GM23338 (cell line): Measurements from ENCODE around the gene GPHN. TPM values are rescaled to one million over a fixed set of nuclear protein-coding genes. Genes with fewer than 3 reads are reported as not detected.

ENCODE experiments used
- ATAC-seq: fragments of 200-7000 bp; cut with Tn5 transposase; 3 replicates; pipeline ENCODE4 v1.9.1; 2020
- DNase-seq: peaks from one replicate; pipeline ENCODE4 v3.0.0-alpha.2; 2015; ENCODE audit warnings: low spot score
- H2AFZ ChIP-seq: fragments of 200-600 bp; sonication (generic); 2 replicates; pipeline ENCODE4 v1.8.0; 2016; ENCODE audit warnings: antibody characterized with exemption, mild to moderate bottlenecking, moderate library complexity
- H3F3A ChIP-seq: fragments of 200-600 bp; sonication (generic); replicated peaks from 2 replicates; pipeline ENCODE4 v1.8.0; 2017; ENCODE audit warnings: antibody characterized with exemption, mixed run types, low read depth
- H3K27ac ChIP-seq: fragments of 200-600 bp; sonication (generic); 2 replicates; pipeline ENCODE4 v1.6.1; 2016; ENCODE audit warnings: low read depth
- H3K27me3 ChIP-seq: fragments of 200-600 bp; sonication (generic); 2 replicates; pipeline ENCODE4 v1.8.0; 2016; ENCODE audit warnings: mild to moderate bottlenecking, mixed run types, moderate library complexity; ENCODE audit not compliant: insufficient read depth
- H3K36me3 ChIP-seq: fragments of 200-600 bp; sonication (generic); 2 replicates; pipeline ENCODE4 v1.8.0; 2016; ENCODE audit warnings: mild to moderate bottlenecking; ENCODE audit not compliant: insufficient read depth
- H3K4me1 ChIP-seq: fragments of 200-600 bp; sonication (generic); 2 replicates; pipeline ENCODE4 v1.8.0; 2016; ENCODE audit warnings: mild to moderate bottlenecking, moderate library complexity; ENCODE audit not compliant: insufficient read depth
- H3K4me2 ChIP-seq: fragments of 200-600 bp; sonication (generic); 2 replicates; pipeline ENCODE4 v1.7.1; 2017; ENCODE audit warnings: mixed run types
- H3K4me3 ChIP-seq: fragments of 200-600 bp; sonication (generic); 2 replicates; pipeline ENCODE4 v1.6.1; 2016; ENCODE audit warnings: mixed run types
- H3K79me2 ChIP-seq: fragments of 200-600 bp; sonication (generic); replicated peaks from 2 replicates; pipeline ENCODE4 v1.8.0; 2017; ENCODE audit warnings: mild to moderate bottlenecking; ENCODE audit not compliant: insufficient read depth
- H3K9me2 ChIP-seq: fragments of 200-600 bp; sonication (generic); 2 replicates; pipeline ENCODE4 v1.8.0; 2017; ENCODE audit not compliant: insufficient read depth
- H4K20me1 ChIP-seq: fragments of 200-600 bp; sonication (generic); replicated peaks from 2 replicates; pipeline ENCODE4 v1.8.0; 2017; ENCODE audit warnings: mild to moderate bottlenecking; ENCODE audit not compliant: insufficient read depth
- H3K27ac Mint-ChIP-seq: 2 replicates; pipeline ENCODE4 v1.8.0; 2020; ENCODE audit warnings: inconsistent platforms, mild to moderate bottlenecking, moderate library complexity, mixed read lengths
- H3K27me3 Mint-ChIP-seq: 3 replicates; pipeline ENCODE4 v1.8.0; 2022; ENCODE audit warnings: low read depth, mild to moderate bottlenecking, moderate library complexity, mixed read lengths, inconsistent platforms; ENCODE audit not compliant: insufficient read depth, poor library complexity
- H3K36me3 Mint-ChIP-seq: 3 replicates; pipeline ENCODE4 v1.8.0; 2021; ENCODE audit warnings: low read depth, mild to moderate bottlenecking, inconsistent platforms, moderate library complexity, mixed read lengths
- H3K4me1 Mint-ChIP-seq: 3 replicates; pipeline ENCODE4 v1.8.0; 2020; ENCODE audit warnings: mild to moderate bottlenecking, inconsistent platforms, mixed read lengths
- H3K4me3 Mint-ChIP-seq: 3 replicates; pipeline ENCODE4 v1.8.0; 2021; ENCODE audit warnings: moderate library complexity, mild to moderate bottlenecking, inconsistent platforms, mixed read lengths
- H3K9me3 Mint-ChIP-seq: 3 replicates; pipeline ENCODE4 v1.8.0; 2020; ENCODE audit warnings: moderate library complexity, mild to moderate bottlenecking, inconsistent platforms, mixed read lengths
- CREB1 ChIP-seq: fragments of 250-450 bp; sonication (Bioruptor Pico); IDR thresholded peaks from 2 replicates; pipeline ENCODE4 v1.5.0; 2020; ENCODE audit warnings: low read depth, mild to moderate bottlenecking, moderate library complexity
- EZH2 ChIP-seq: fragments of 200-600 bp; sonication (generic); IDR thresholded peaks from one replicate; pipeline ENCODE4 v1.8.0; 2017; ENCODE audit warnings: antibody characterized with exemption, mild to moderate bottlenecking, low read depth; ENCODE audit not compliant: unreplicated experiment
- EZH2phosphoT487 ChIP-seq: fragments of 200-600 bp; sonication (generic); IDR thresholded peaks from one replicate; pipeline ENCODE4 v1.8.1; 2018; ENCODE audit warnings: antibody characterized with exemption; ENCODE audit not compliant: unreplicated experiment
- JUNB ChIP-seq: IDR thresholded peaks from one replicate; pipeline ENCODE4 v1.6.1; 2016; ENCODE audit warnings: antibody characterized with exemption; ENCODE audit not compliant: unreplicated experiment
- NANOG ChIP-seq: IDR thresholded peaks from 2 replicates; pipeline ENCODE4 v1.6.1; 2016; ENCODE audit warnings: antibody characterized with exemption, borderline replicate concordance
- POLR2AphosphoS5 ChIP-seq: IDR thresholded peaks from 2 replicates; pipeline ENCODE4 v1.6.1; 2016; ENCODE audit warnings: antibody characterized with exemption, low read depth
- STAT1 ChIP-seq: IDR thresholded peaks from one replicate; pipeline ENCODE4 v1.6.1; 2016; ENCODE audit warnings: antibody characterized with exemption; ENCODE audit not compliant: unreplicated experiment
- ZNF114 ChIP-seq: fragments of 250-450 bp; sonication (Bioruptor Pico); IDR thresholded peaks from 2 replicates; pipeline ENCODE4 v1.5.0; 2020; ENCODE audit warnings: mild to moderate bottlenecking, moderate library complexity
- ZNF331 ChIP-seq: fragments of 250-450 bp; sonication (Bioruptor Pico); IDR thresholded peaks from 2 replicates; pipeline ENCODE4 v1.5.0; 2020; ENCODE audit warnings: low read depth, mild to moderate bottlenecking, moderate library complexity
- polyA plus RNA-seq: library from polyadenylated mRNA; unstranded; fragments of >200 nt; fragmentation: Nextera tagmentation; extraction: Ambion mirVana; gene quantifications from 2 replicates; pipeline ENCODE4 v1.2.1, GENCODE V29; 2016
- total RNA-seq: library from RNA; depleted of rRNA; stranded (reverse); fragments of >200 nt; shearing (Covaris generic); gene quantifications from 2 replicates; pipeline ENCODE4 v1.2.3, GENCODE V29; 2014
- TF ChIP-seq, protein P1 (sequence below): IDR thresholded peaks from 2 replicates; pipeline ENCODE4 v1.6.1; 2016; ENCODE audit warnings: antibody characterized with exemption
- TF ChIP-seq, protein P2 (sequence below): IDR thresholded peaks from one replicate; pipeline ENCODE4 v1.6.1; 2018; ENCODE audit warnings: antibody characterized with exemption; ENCODE audit not compliant: unreplicated experiment
- TF ChIP-seq, protein P3 (sequence below): fragments of 250-450 bp; sonication (Bioruptor Pico); IDR thresholded peaks from 2 replicates; pipeline ENCODE4 v1.5.0; 2020; ENCODE audit warnings: mild to moderate bottlenecking, moderate library complexity
- TF ChIP-seq, protein P4 (sequence below), 2 experiments: fragments of 200-600 bp in 1 of 2; sonication (generic) in 1 of 2; conservative IDR thresholded peaks; 2 replicates each; pipeline versions ENCODE4 v1.5.1 to v1.6.1; 2016 to 2017; ENCODE audit warnings: antibody characterized with exemption in 2 of 2, low read depth in 2 of 2, mild to moderate bottlenecking in 2 of 2, moderate library complexity in 1 of 2

Gene GPHN
- total and polyA plus RNA-seq, 2 experiments from 2014 or later, result 17.6 to 20.6 TPM

DNA sequence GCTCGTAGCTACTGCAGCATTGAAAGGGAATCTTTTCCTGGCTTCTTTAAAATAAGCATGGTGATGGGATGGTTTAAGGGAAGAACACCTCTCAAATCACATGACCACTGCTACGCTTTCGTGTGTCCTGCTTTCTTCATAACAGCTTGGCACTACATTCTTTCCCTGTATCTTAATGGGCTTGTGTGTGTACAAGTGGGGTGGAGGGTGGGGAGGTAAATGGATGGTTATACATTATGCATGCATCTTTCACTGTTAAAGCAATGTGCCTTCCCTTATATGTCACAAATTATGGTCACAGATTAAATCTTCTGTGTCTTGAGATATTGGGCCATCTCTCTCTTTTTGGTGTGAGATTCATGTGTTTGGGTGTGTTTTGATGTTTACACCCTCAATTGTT, 511.8 kb downstream of the GPHN start:
- H3K4me3 Mint-ChIP-seq, result no peak overlapping the region
- no peak for ATAC-seq

More for the DNA sequence above, 511.8 kb downstream of the GPHN start:
- Histone ChIP-seq H3K36me3 (no peaks in the 10 kb centered on the region), H3K4me1 (no peaks in the 10 kb centered on the region; the same call in 1 of the 2 replicates), H3K79me2 (no peaks in the 10 kb centered on the region), H4K20me1 (no peaks in the 10 kb centered on the region), H3K9me2 (0 out of 2 replicates have a peak, but pooled peaks cover 2% of the 10 kb centered on the region), H2AFZ (no peak overlapping the region), H3K4me2 (no peak overlapping the region), H3F3A (no peaks in the 10 kb centered on the region), H3K27ac (no peak overlapping the region), H3K4me3 (no peak overlapping the region), H3K27me3 (no peaks in the 10 kb centered on the region)
- H3K4me1 Mint-ChIP-seq, result no peaks in the 10 kb centered on the region
- H3K36me3 Mint-ChIP-seq, result peaks cover 10% of the 10 kb centered on the region; the same call in 2 of the 3 replicates
- H3K27me3 Mint-ChIP-seq, result no peaks in the 10 kb centered on the region
- DNase-seq, result peak; percentile 2
- peaks cover 6% of the 10 kb centered on the region; the same call in 2 of the 3 replicates for H3K9me3 Mint-ChIP-seq
- H3K27ac Mint-ChIP-seq, result no peak overlapping the region
- TF ChIP-seq ZNF114 (no peak), EZH2phosphoT487 (no peak), NANOG (no peak), STAT1 (no peak), EZH2 (no peak), CREB1 (CRISPR knock-in tag) (no peak), POLR2AphosphoS5 (no peak), ZNF331 (CRISPR knock-in tag) (no peak), JUNB (no peak)
- TF ChIP-seq, protein P1, sequence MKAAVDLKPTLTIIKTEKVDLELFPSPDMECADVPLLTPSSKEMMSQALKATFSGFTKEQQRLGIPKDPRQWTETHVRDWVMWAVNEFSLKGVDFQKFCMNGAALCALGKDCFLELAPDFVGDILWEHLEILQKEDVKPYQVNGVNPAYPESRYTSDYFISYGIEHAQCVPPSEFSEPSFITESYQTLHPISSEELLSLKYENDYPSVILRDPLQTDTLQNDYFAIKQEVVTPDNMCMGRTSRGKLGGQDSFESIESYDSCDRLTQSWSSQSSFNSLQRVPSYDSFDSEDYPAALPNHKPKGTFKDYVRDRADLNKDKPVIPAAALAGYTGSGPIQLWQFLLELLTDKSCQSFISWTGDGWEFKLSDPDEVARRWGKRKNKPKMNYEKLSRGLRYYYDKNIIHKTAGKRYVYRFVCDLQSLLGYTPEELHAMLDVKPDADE, result no peak
- TF ChIP-seq, protein P2, sequence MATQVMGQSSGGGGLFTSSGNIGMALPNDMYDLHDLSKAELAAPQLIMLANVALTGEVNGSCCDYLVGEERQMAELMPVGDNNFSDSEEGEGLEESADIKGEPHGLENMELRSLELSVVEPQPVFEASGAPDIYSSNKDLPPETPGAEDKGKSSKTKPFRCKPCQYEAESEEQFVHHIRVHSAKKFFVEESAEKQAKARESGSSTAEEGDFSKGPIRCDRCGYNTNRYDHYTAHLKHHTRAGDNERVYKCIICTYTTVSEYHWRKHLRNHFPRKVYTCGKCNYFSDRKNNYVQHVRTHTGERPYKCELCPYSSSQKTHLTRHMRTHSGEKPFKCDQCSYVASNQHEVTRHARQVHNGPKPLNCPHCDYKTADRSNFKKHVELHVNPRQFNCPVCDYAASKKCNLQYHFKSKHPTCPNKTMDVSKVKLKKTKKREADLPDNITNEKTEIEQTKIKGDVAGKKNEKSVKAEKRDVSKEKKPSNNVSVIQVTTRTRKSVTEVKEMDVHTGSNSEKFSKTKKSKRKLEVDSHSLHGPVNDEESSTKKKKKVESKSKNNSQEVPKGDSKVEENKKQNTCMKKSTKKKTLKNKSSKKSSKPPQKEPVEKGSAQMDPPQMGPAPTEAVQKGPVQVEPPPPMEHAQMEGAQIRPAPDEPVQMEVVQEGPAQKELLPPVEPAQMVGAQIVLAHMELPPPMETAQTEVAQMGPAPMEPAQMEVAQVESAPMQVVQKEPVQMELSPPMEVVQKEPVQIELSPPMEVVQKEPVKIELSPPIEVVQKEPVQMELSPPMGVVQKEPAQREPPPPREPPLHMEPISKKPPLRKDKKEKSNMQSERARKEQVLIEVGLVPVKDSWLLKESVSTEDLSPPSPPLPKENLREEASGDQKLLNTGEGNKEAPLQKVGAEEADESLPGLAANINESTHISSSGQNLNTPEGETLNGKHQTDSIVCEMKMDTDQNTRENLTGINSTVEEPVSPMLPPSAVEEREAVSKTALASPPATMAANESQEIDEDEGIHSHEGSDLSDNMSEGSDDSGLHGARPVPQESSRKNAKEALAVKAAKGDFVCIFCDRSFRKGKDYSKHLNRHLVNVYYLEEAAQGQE, result no peak
- TF ChIP-seq, protein P3, sequence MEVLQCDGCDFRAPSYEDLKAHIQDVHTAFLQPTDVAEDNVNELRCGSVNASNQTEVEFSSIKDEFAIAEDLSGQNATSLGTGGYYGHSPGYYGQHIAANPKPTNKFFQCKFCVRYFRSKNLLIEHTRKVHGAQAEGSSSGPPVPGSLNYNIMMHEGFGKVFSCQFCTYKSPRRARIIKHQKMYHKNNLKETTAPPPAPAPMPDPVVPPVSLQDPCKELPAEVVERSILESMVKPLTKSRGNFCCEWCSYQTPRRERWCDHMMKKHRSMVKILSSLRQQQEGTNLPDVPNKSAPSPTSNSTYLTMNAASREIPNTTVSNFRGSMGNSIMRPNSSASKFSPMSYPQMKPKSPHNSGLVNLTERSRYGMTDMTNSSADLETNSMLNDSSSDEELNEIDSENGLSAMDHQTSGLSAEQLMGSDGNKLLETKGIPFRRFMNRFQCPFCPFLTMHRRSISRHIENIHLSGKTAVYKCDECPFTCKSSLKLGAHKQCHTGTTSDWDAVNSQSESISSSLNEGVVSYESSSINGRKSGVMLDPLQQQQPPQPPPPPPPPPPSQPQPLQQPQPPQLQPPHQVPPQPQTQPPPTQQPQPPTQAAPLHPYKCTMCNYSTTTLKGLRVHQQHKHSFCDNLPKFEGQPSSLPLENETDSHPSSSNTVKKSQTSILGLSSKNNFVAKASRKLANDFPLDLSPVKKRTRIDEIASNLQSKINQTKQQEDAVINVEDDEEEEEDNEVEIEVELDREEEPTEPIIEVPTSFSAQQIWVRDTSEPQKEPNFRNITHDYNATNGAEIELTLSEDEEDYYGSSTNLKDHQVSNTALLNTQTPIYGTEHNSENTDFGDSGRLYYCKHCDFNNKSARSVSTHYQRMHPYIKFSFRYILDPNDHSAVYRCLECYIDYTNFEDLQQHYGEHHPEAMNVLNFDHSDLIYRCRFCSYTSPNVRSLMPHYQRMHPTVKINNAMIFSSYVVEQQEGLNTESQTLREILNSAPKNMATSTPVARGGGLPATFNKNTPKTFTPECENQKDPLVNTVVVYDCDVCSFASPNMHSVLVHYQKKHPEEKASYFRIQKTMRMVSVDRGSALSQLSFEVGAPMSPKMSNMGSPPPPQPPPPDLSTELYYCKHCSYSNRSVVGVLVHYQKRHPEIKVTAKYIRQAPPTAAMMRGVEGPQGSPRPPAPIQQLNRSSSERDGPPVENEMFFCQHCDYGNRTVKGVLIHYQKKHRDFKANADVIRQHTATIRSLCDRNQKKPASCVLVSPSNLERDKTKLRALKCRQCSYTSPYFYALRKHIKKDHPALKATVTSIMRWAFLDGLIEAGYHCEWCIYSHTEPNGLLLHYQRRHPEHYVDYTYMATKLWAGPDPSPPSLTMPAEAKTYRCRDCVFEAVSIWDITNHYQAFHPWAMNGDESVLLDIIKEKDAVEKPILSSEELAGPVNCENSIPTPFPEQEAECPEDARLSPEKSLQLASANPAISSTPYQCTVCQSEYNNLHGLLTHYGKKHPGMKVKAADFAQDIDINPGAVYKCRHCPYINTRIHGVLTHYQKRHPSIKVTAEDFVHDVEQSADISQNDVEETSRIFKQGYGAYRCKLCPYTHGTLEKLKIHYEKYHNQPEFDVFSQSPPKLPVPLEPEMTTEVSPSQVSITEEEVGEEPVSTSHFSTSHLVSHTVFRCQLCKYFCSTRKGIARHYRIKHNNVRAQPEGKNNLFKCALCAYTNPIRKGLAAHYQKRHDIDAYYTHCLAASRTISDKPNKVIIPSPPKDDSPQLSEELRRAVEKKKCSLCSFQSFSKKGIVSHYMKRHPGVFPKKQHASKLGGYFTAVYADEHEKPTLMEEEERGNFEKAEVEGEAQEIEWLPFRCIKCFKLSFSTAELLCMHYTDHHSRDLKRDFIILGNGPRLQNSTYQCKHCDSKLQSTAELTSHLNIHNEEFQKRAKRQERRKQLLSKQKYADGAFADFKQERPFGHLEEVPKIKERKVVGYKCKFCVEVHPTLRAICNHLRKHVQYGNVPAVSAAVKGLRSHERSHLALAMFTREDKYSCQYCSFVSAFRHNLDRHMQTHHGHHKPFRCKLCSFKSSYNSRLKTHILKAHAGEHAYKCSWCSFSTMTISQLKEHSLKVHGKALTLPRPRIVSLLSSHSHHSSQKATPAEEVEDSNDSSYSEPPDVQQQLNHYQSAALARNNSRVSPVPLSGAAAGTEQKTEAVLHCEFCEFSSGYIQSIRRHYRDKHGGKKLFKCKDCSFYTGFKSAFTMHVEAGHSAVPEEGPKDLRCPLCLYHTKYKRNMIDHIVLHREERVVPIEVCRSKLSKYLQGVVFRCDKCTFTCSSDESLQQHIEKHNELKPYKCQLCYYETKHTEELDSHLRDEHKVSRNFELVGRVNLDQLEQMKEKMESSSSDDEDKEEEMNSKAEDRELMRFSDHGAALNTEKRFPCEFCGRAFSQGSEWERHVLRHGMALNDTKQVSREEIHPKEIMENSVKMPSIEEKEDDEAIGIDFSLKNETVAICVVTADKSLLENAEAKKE (CRISPR knock-in tag), result no peak
- TF ChIP-seq, protein P4, sequence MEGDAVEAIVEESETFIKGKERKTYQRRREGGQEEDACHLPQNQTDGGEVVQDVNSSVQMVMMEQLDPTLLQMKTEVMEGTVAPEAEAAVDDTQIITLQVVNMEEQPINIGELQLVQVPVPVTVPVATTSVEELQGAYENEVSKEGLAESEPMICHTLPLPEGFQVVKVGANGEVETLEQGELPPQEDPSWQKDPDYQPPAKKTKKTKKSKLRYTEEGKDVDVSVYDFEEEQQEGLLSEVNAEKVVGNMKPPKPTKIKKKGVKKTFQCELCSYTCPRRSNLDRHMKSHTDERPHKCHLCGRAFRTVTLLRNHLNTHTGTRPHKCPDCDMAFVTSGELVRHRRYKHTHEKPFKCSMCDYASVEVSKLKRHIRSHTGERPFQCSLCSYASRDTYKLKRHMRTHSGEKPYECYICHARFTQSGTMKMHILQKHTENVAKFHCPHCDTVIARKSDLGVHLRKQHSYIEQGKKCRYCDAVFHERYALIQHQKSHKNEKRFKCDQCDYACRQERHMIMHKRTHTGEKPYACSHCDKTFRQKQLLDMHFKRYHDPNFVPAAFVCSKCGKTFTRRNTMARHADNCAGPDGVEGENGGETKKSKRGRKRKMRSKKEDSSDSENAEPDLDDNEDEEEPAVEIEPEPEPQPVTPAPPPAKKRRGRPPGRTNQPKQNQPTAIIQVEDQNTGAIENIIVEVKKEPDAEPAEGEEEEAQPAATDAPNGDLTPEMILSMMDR (conservative IDR thresholded peaks at IDR 0.05; ENCODE audit: low read depth in 2 of 2), result no peak
